ENCODE data around the gene SMPD2. TPM values are rescaled to one million over a fixed set of nuclear protein-coding genes. Genes with fewer than 3 reads are reported as not detected.

Gene SMPD2
- total RNA-seq (5.9 TPM), polyA plus RNA-seq (ENCODE audit: insufficient read depth in 1 of 8, insufficient read length in 8 of 8, low replicate concordance in 1 of 8) (1 to 10 TPM; 4.3 to 6.7 (median 5.3) TPM)
- long read RNA-seq, donor 1: 0 reads
- long read RNA-seq, donor 2: 0 reads
- long read RNA-seq, donor 3: 0 reads
- long read RNA-seq, donor 4: 0 reads
- long read RNA-seq, donor 5, partial matches to known transcripts: 0 of 1 reads
- long read RNA-seq, donor 5, other reads (novel, unspliced or antisense): 0 of 1 reads
- long read RNA-seq, donor 6, partial matches to known transcripts: 0 of 2 reads
- long read RNA-seq, donor 6, other reads (novel, unspliced or antisense): 0 of 2 reads
- long read RNA-seq, donor 7: 0 reads
- long read RNA-seq, donor 8: 0 reads
- long read RNA-seq, donor 9: 0 reads
- long read RNA-seq, donor 10, partial matches to known transcripts: 77 of 79 reads
- long read RNA-seq, donor 10, other reads (novel, unspliced or antisense): 0 of 79 reads
- long read RNA-seq, donor 11: 0 reads

- H3K9me3 ChIP-seq (replicated peaks; ENCODE audit: control insufficient read depth, low read depth, low read length): no peaks in the 10 kb centered on the region
- peaks cover 36% of the 10 kb centered on the region for H3K36me3 ChIP-seq (ENCODE audit: control insufficient read depth, insufficient read depth, low read length)
- H3K4me3 ChIP-seq (ENCODE audit: low read length): peak within 1 kb of the TSS; percentile 90
- no peaks in the 10 kb centered on the region for H3K27me3 ChIP-seq (ENCODE audit: control insufficient read depth, insufficient read depth, low read length)
- H3K27ac ChIP-seq (ENCODE audit: low read length): peak within 1 kb of the TSS; percentile 90
- under 1% methylated on average over 95 of the region's 102 CpGs for WGBS (ENCODE audit: insufficient coverage)
- peaks cover 21% of the 10 kb centered on the region for H3K4me1 ChIP-seq (ENCODE audit: control insufficient read depth, insufficient read depth, low read length)
- peak; percentile 98 for DNase-seq
Observed at GRCh38 chr6:109440331-109441068, at the start of gene SMPD2, which contains the start of gene PPIL6. SMPD2 (plus strand) TSS chr6:109440724; CDS start chr6:109441122, 398 bp downstream. PPIL6 (minus strand) TSS chr6:109440628; CDS start chr6:109440590, 38 bp downstream.

DNA sequence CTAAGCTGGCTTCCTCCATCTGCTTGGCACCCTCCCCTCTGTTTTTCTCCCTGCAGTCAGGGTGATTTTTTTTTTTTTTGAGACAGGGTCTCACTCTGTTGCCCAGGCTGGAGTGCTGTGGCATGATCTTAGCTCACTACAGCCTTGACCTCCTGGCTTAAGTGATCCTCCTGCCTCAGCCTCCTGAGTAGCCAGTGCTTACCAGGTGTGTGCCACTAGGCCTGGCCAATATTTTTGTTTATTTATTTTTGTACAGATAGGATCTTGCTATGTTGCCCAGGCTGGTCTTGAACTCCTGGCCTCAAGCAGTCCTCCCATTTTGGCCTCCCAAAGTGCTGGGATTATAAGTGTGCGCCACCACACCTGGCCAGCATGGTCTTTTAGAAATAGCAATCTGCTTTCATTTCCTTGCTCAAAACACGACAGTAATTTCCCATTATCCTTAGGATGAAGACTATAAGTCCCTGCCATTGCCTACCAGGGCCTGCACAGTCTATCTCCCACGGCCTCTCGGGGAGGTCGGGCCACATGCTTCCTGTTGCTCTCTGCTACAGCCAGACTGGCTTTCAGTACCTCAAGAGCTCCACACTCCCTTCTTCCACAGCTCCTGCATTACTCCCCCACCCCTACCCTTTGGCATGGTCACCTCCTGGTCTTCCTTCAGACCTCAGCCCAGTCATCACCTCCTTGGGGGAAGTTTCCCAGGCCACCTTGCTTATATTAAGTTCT is 47.2 kb upstream of the SMPD2 start:
- Histone ChIP-seq H3K9me3 (replicated peaks; ENCODE audit: control insufficient read depth, low read depth, low read length) (no peaks in the 10 kb centered on the region), H3K27me3 (ENCODE audit: control insufficient read depth, insufficient read depth, low read length) (no peaks in the 10 kb centered on the region), H3K4me3 (ENCODE audit: low read length) (no peak overlapping the region), H3K27ac (ENCODE audit: low read length) (no peak overlapping the region), H3K36me3 (ENCODE audit: control insufficient read depth, insufficient read depth, low read length) (no peaks in the 10 kb centered on the region), H3K4me1 (ENCODE audit: control insufficient read depth, insufficient read depth, low read length) (peaks cover 3% of the 10 kb centered on the region)
- 76% methylated on average over 5 of the region's 5 CpGs for whole genome bisulfite sequencing (ENCODE audit: insufficient coverage)
- no peak for DNase-seq

DNA sequence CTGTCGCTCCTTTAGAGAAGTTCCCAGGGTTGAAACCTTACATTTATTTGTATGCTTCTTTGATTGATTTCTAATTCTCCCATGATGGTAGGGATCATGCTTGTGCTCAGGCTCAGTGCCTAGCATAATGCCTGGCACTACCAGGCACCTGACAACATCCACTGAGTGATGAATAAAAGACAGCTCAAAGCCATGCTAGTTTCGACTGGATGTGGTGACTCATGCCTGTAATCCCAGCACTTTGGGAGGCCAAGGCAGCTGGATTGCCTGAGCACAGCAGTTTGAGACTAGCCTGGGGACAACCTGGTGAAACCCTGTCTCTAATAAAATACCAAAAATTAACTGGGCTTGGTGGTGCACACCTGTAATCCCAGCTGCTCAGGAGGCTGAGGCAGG is 46.6 kb upstream of the SMPD2 start:
- no peaks in the 10 kb centered on the region for H3K9me3 ChIP-seq (replicated peaks; ENCODE audit: control insufficient read depth, low read depth, low read length)
- H3K27me3 ChIP-seq (ENCODE audit: control insufficient read depth, insufficient read depth, low read length): no peaks in the 10 kb centered on the region
- peaks cover 3% of the 10 kb centered on the region for H3K4me1 ChIP-seq (ENCODE audit: control insufficient read depth, insufficient read depth, low read length)
- no peaks in the 10 kb centered on the region for H3K36me3 ChIP-seq (ENCODE audit: control insufficient read depth, insufficient read depth, low read length)
- 64% methylated on average over 1 of the region's 2 CpGs for WGBS (ENCODE audit: insufficient coverage)
- no peak overlapping the region for H3K27ac ChIP-seq (ENCODE audit: low read length)
- H3K4me3 ChIP-seq (ENCODE audit: low read length): no peak overlapping the region
- DNase-seq: no peak

- Histone ChIP-seq H3K27ac (ENCODE audit: low read length) (no peak overlapping the region), H3K36me3 (ENCODE audit: control insufficient read depth, insufficient read depth, low read length) (no peaks in the 10 kb centered on the region), H3K27me3 (ENCODE audit: control insufficient read depth, insufficient read depth, low read length) (no peaks in the 10 kb centered on the region), H3K4me3 (ENCODE audit: low read length) (no peak overlapping the region), H3K9me3 (replicated peaks; ENCODE audit: control insufficient read depth, low read depth, low read length) (no peaks in the 10 kb centered on the region), H3K4me1 (ENCODE audit: control insufficient read depth, insufficient read depth, low read length) (no peaks in the 10 kb centered on the region)
- WGBS (ENCODE audit: insufficient coverage): 90% methylated on average over 11 of the region's 12 CpGs
- no peak for DNase-seq
Observed at GRCh38 chr6:109396046-109396718, 44.3 kb upstream of the SMPD2 start.

DNA sequence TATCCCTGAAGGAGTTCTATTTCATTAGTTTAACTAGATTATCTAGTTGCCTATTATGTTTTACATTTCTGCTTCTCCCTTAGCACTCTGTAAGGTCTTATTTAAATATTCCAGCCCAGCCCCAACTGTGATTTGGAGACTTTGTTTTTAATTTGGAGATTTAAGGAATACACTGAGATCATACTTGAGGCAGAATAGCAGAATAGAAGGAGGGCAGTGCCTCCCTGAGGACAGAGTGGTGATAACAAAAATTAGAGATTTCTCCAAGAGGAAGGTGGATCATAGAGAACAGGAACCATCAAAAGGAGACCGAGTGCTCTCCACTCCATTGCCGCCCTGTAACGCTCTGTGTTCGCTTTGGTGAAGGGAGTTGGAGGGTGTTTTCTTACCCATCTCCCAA is 43.5 kb upstream of the SMPD2 start:
- Histone ChIP-seq H3K4me3 (ENCODE audit: low read length) (no peak overlapping the region), H3K36me3 (ENCODE audit: control insufficient read depth, insufficient read depth, low read length) (no peaks in the 10 kb centered on the region), H3K27ac (ENCODE audit: low read length) (no peak overlapping the region), H3K27me3 (ENCODE audit: control insufficient read depth, insufficient read depth, low read length) (no peaks in the 10 kb centered on the region), H3K4me1 (ENCODE audit: control insufficient read depth, insufficient read depth, low read length) (no peaks in the 10 kb centered on the region), H3K9me3 (replicated peaks; ENCODE audit: control insufficient read depth, low read depth, low read length) (no peaks in the 10 kb centered on the region)
- WGBS (ENCODE audit: insufficient coverage): no CpG with 5 or more reads among the region's 4 CpGs
- DNase-seq: peak; percentile 18

DNA sequence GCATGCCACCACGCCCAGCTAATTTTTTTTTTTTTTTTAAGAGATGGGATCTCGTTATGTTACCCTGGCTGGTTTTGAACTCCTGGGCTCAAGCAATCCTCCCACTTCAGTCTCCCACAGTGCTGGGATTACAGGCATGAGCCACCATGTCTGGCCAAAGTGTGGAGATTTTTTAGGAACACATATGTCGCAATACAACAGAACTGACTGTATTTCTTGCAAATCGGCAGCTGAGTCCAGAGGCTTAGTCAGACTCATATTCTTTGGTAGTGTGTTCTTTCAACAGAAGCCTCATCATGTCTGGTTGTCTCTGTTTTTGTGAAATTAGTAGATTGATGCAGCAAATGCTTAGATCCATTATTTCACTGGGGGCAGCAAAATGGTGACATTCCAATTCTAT is 34.3 kb upstream of the SMPD2 start:
- no peak for DNase-seq
- no peaks in the 10 kb centered on the region for H3K9me3 ChIP-seq (replicated peaks; ENCODE audit: control insufficient read depth, low read depth, low read length)
- no CpG with 5 or more reads among the region's 4 CpGs for WGBS (ENCODE audit: insufficient coverage)

DNA sequence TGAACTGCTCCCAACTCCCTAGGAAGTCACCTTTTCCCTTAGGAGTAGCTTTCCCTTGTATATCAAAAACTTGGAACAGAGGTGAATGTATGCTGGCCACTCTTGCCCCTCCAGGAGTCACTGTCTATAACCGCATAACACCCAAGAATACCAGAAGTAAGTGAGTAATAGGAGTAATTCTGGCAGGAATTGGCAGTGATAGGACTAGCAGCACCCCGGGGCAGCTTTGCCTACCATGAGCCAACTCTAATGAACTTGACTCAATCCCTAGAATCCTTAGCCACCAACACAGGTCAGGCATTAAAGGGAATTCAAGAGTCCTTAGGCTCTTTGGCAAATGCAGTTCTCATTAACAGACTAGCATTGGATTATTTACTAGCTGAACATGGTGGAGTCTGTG is 29.5 kb upstream of the SMPD2 start:
- no peaks in the 10 kb centered on the region for H3K4me1 ChIP-seq (ENCODE audit: control insufficient read depth, insufficient read depth, low read length)
- H3K27me3 ChIP-seq (ENCODE audit: control insufficient read depth, insufficient read depth, low read length): no peaks in the 10 kb centered on the region
- no peaks in the 10 kb centered on the region for H3K9me3 ChIP-seq (replicated peaks; ENCODE audit: control insufficient read depth, low read depth, low read length)
- no peak overlapping the region for H3K27ac ChIP-seq (ENCODE audit: low read length)
- DNase-seq: no peak
- H3K4me3 ChIP-seq (ENCODE audit: low read length): no peak overlapping the region
- WGBS (ENCODE audit: insufficient coverage): no CpG with 5 or more reads among the region's 2 CpGs
- no peaks in the 10 kb centered on the region for H3K36me3 ChIP-seq (ENCODE audit: control insufficient read depth, insufficient read depth, low read length)

More for the DNA sequence above, 34.3 kb upstream of the SMPD2 start:
- H3K4me1 ChIP-seq (ENCODE audit: control insufficient read depth, insufficient read depth, low read length): no peaks in the 10 kb centered on the region
- H3K27ac ChIP-seq (ENCODE audit: low read length): no peak overlapping the region
- no peaks in the 10 kb centered on the region for H3K36me3 ChIP-seq (ENCODE audit: control insufficient read depth, insufficient read depth, low read length)
- H3K4me3 ChIP-seq (ENCODE audit: low read length): no peak overlapping the region
- no peaks in the 10 kb centered on the region for H3K27me3 ChIP-seq (ENCODE audit: control insufficient read depth, insufficient read depth, low read length)

DNA sequence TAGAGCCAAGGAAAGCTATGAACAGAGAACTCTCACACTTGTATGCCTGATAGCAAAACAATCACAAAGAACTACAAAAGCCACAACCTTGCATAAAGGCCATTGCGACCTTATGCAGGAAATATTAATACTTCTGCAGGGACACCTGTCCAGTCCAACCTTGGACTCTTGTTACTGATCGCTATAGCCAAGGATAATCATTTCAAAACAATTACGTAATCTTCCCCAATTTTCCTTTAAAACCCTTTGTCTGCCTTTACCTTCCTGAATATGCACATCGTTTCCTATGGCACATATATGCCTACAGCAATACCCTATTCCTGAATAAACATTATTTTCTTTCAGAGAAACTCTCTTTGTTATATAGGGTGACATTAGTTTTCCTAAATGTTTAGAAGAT is 22.9 kb upstream of the SMPD2 start:
- H3K36me3 ChIP-seq (ENCODE audit: control insufficient read depth, insufficient read depth, low read length): no peaks in the 10 kb centered on the region
- H3K9me3 ChIP-seq (replicated peaks; ENCODE audit: control insufficient read depth, low read depth, low read length): no peaks in the 10 kb centered on the region
- H3K27me3 ChIP-seq (ENCODE audit: control insufficient read depth, insufficient read depth, low read length): no peaks in the 10 kb centered on the region
- no peaks in the 10 kb centered on the region for H3K4me1 ChIP-seq (ENCODE audit: control insufficient read depth, insufficient read depth, low read length)
- whole genome bisulfite sequencing (ENCODE audit: insufficient coverage): 89% methylated on average over 4 of the region's 4 CpGs
- H3K27ac ChIP-seq (ENCODE audit: low read length): no peak overlapping the region
- DNase-seq: no peak
- H3K4me3 ChIP-seq (ENCODE audit: low read length): no peak overlapping the region

DNA sequence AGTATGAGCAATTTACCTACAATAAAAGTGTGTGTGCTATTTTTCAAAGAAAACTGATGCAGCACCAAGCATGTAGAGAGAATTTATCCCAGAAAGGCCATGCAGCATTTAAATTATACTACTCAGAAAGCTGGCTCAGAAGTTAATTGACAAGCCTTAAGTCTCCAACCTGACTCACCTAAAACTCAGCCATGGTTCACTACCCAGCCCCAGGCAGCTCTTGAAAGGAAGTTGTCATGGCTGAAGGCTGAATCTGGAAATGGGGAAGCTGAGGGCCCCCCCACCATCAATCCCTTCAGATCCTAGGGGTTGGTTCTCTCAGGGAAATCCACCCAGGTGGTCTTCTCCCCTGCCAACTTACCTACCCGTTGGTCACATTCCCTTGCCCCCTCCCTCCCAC is 19.8 kb upstream of the SMPD2 start:
- 40% methylated on average over 1 of the region's 1 CpG for WGBS (ENCODE audit: insufficient coverage)
- Histone ChIP-seq H3K36me3 (ENCODE audit: control insufficient read depth, insufficient read depth, low read length) (no peaks in the 10 kb centered on the region), H3K27me3 (ENCODE audit: control insufficient read depth, insufficient read depth, low read length) (no peaks in the 10 kb centered on the region), H3K4me3 (ENCODE audit: low read length) (no peak overlapping the region), H3K4me1 (ENCODE audit: control insufficient read depth, insufficient read depth, low read length) (no peaks in the 10 kb centered on the region), H3K9me3 (replicated peaks; ENCODE audit: control insufficient read depth, low read depth, low read length) (no peaks in the 10 kb centered on the region), H3K27ac (ENCODE audit: low read length) (no peak overlapping the region)
- DNase-seq: no peak
